T47D (cell line): ENCODE data around the gene DBNDD1.
A peak's percentile ranks its signal among the peaks of the same experiment; 100 is the strongest.
"Not testable (repeated sequence)": the region's sequence is repeated elsewhere in the genome, so short reads cannot be mapped to it uniquely, and the experiment has no call there.

Experiments used
- DNase-seq, 2 experiments: peaks; one replicate each; pipeline versions ENCODE4 v3.0.0 to v3.0.0-alpha.2; 2011 to 2012; ENCODE audit warnings: low read depth in 1 of 2, low spot score in 1 of 2
- JUND ChIP-seq: IDR thresholded peaks from 2 replicates; pipeline ENCODE4 v1.6.1; 2012; ENCODE audit warnings: low read depth
- in situ Hi-C: cut with HindIII; loops from 2 replicates; pipeline ENCODE4 v1.10.0; 2016; ENCODE audit warnings: low sequenced_read_pairs, low pct_unique_long_range_greater_than_20kb

The DBNDD1 gene

GRCh38 chr16:90004577-90004976 is 14.7 kb downstream of the DBNDD1 start:
- TF ChIP-seq JUND, result no peak
- no peak for DNase-seq
- in situ Hi-C loops, result no loop called here

GRCh38 chr16:90002759-90003158 is 16.5 kb downstream of the DBNDD1 start:
- no peak for TF ChIP-seq JUND
- DNase-seq, result no peak
- in situ Hi-C loops, result no loop called here

- DNase-seq, result no peak
- in situ Hi-C loops, result no loop called here
- no peak for TF ChIP-seq JUND
Observed at GRCh38 chr16:90001761-90002503, 17.3 kb downstream of the DBNDD1 start.

- DNase-seq, result no peak
- no peak for TF ChIP-seq JUND
- in situ Hi-C loops, result no loop called here
Observed at GRCh38 chr16:90000733-90001427, 18.4 kb downstream of the DBNDD1 start.

- TF ChIP-seq JUND, result no peak
- in situ Hi-C loops, result no loop called here
- no peak for DNase-seq
Observed at GRCh38 chr16:89999831-90000574, 19.3 kb downstream of the DBNDD1 start.

- in situ Hi-C loops, result no loop called here
- no peak for DNase-seq
Observed at GRCh38 chr16:89996178-89996489, 23.1 kb downstream of the DBNDD1 start.

GRCh38 chr16:89995475-89996177 is 23.6 kb downstream of the DBNDD1 start:
- DNase-seq, result peak in 1 of 2 experiments; percentile 76
- in situ Hi-C loops, result not testable (repeated sequence)

More at GRCh38 chr16:89996178-89996489, 23.1 kb downstream of the DBNDD1 start:
- TF ChIP-seq JUND, result no peak

GRCh38 chr16:89994721-89995474 is 24.4 kb downstream of the DBNDD1 start:
- peak in 1 of 2 experiments; percentile 87 for DNase-seq
- in situ Hi-C loops, result not testable (repeated sequence)

- in situ Hi-C loops, result no loop called here
- DNase-seq, result no peak
- TF ChIP-seq JUND, result no peak
Observed at GRCh38 chr16:89994389-89994720, 24.9 kb downstream of the DBNDD1 start.

- no peak for TF ChIP-seq JUND
- in situ Hi-C loops, result no loop called here
- DNase-seq, result no peak
Observed at GRCh38 chr16:89993971-89994370, 25.3 kb downstream of the DBNDD1 start.

- no peak for TF ChIP-seq JUND
- in situ Hi-C loops, result no loop called here
- DNase-seq, result no peak
Observed at GRCh38 chr16:89993377-89993776, 25.9 kb downstream of the DBNDD1 start.

GRCh38 chr16:89990799-89991198 is 28.5 kb downstream of the DBNDD1 start:
- TF ChIP-seq JUND, result no peak
- no peak for DNase-seq
- in situ Hi-C loops, result no loop called here
